NCI-H69 (cell line): ENCODE measurements around the gene DPYSL5.

Experiments used
- DNase-seq: peaks from one replicate; lab custom pipeline; 2025; lab: John Stamatoyannopoulos, UW

Gene DPYSL5

DNA sequence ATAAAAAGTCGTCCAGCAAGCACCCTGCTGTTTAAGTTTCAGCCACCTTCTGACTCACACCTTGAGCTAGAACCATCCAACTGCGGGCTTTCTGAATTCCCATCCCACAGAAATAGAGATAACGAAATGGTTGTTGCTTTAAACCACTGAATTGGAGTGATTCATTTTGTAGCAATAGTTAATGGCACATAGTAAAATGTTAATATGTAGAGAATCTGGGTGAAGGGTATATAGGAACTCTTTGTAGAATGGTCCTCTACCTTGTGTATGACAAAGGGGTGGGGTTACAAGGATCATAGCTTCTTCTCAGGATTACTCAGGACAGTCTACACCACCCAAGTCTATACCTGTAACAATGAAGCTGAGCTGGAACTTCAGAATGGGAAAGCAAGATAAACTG, 120.1 kb downstream of the DPYSL5 start:
- no peak for DNase-seq

GRCh38 chr2:26969077-26969844, 121.3 kb downstream of the DPYSL5 start:
- no peak for DNase-seq

DNA sequence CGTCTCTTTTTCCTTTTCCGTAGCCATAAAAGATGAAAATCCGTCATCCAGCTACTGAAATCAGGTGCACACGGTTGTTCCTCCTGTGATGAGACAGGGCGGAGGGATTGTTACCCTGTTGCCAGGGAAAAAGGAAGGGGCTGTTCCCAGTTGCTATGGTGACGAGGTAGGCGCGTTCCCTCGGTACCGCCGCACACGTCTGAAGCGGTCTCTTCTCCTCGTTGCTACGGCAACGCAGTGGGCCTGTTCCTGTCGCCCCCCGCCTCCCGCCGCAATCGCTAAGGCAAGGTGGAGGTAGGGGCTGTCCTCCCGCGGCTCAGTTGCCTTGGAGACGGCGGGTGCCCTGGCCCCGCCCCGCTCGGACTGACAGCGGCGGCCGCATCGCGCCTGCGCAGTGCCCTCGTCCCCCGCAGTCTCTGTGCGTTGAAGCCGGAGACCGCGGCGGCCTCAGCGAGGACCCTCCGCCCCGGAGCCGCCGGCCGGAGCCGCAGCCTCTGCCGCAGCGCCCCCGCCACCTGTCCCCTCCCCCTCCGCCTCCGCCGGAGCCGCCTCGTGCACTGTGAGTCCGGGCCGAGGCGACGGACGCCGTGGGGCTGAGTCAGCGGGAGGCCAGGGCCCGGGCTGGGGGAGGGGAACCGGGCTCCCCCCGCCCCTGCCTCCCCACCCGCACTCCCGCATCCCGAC, 122.5 kb downstream of the DPYSL5 start, which contains the start of gene MAPRE3:
MAPRE3 (plus strand) TSS at position 394 of the 684 bp plus-strand sequence. CDS start 51,582 bp downstream, outside the sequence.
- peak; percentile 94 for DNase-seq

DNA sequence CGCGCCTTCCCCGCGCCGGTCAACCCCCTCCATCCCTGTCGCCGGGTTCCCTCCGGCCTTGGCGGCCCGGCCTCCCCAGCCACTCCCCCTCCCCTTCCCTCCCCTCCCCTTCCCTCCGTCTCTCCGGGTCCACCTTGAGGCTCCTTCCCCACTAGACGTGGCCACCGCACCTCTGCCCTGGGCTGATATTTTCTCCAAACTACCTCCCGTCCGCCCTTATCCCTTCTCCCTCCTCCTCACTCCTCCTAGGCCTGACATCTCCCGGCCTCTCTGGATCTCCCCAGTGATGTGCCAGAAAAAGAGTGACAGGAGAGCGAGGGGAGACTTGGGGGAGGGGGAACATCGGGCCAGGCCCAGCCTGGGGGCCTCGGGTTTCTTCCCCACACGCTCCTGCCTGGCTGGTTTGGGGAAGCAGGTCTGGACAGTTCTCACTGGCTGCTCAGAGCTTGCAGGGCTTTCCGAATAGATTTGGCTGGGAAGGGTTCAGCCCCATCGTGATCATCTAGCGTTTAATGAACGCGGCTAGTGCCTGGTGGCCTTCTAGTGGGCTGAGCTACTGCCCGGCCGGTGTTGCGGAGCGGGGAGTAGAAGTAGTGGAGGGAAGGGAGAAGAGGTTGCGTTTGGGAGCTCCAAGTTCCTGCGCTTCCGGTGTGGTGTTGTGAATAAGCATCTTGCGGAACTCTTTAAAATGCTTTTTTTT, 123.1 kb downstream of the DPYSL5 start:
- DNase-seq: peak; percentile 57

DNA sequence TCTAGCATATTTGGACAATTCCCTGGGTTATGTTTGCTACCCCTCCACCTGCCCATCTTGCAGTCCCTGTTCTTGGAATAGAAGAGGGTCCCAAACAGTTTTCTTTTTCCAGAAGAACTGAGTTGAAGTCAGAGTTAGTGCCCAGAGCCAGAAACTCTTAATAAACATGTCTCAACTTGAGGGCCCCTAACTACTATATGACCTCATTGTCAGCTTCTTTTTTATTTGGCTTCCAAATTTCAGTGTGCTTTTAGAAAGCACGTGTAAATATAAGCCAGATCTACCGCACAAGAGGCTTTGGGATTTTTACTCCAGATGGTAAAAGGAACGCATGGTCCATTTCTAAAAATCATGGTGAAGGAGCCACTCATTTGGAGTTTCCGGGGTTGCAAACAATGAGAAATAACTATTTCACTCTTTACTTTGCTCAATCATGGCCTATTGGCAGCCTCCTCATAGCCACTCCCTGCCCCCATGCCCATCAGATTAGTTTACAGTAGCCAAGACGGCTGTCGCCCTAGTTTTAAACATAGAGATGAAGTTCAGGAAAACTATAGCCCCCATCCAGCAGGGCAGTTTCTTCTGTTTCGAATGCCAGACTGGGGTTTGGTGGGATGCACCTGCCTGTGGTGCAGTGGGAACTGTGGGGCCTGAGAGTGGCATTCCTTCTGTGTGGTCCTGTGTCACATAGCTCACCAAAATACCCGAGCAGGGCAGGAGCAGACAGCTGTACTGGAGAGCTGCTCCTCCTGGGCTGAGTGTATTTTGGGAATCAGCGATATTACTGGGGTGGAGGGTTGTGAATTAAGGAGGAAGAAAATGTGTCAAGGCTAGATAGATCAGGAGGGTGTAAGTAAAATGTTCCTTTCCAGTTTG, 124.2 kb downstream of the DPYSL5 start:
- DNase-seq: peak; percentile 17

GRCh38 chr2:26974352-26974751, 126.4 kb downstream of the DPYSL5 start:
- DNase-seq: peak; percentile 23

DNA sequence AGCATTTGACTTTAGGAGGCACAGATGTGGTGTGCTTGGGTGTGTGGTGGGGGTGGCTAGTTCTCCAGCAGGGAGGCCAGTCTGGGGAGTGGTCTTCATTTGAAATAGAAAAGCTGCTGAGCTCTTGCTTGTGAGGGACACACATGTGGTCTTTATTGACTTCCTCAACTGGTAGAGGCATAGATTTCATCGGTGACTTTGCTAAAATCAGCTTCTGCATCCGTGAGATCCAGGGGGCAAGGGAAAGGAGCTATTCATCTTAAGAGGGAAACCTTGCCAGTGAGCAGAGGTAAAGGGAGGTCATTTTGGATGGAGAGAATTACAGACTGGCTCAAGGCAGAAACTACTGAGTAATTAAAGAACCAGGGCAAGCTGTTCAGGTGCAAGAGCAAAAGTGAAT, 127.2 kb downstream of the DPYSL5 start:
- DNase-seq: peak; percentile 41

DNA sequence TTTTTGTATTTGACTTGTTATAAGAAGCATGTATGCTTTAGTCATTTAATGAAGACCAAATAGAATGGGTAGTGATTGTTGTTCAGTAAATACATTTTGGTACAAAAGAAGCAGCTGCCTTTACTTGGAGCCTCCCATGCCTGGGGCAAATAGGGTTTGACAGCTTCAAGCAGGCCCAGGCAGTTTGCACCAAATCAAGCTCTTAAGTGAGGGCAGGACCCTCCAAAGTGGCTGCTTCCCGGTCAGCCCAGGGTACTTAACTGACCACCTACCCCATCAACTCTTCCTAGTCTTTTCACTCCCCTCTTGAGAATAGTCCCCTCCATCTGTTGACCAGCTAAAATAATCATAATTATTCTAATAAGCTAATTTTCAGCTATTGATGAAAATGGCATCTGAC, 127.7 kb downstream of the DPYSL5 start:
- peak; percentile 44 for DNase-seq

- no peak for DNase-seq
These were observed 128.3 kb downstream of the DPYSL5 start for GRCh38 chr2:26976237-26976636.

- DNase-seq: no peak
These were observed 129.1 kb downstream of the DPYSL5 start for GRCh38 chr2:26977012-26977411.

GRCh38 chr2:26978061-26978596, 130.2 kb downstream of the DPYSL5 start:
- peak; percentile 75 for DNase-seq

DNA sequence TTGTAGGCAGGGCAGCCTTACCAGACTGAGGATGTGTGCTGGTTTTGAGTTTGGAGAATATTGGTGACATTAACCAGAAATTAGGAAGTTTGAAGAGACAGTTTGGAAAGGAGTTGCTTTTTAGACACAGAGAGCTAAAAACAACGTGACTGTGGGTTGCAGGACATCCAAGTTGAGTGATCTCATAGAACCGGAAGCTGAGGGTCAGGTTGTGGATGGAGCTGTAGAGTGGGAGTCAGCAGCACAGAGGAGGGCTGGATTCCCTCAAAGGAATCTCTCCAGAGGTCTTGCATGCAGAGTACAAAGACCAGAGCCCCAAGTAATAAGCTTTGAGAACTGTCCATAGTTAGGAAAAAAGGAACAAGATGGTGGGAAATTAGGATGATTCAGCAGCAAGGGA, 131.8 kb downstream of the DPYSL5 start:
- no peak for DNase-seq

DNA sequence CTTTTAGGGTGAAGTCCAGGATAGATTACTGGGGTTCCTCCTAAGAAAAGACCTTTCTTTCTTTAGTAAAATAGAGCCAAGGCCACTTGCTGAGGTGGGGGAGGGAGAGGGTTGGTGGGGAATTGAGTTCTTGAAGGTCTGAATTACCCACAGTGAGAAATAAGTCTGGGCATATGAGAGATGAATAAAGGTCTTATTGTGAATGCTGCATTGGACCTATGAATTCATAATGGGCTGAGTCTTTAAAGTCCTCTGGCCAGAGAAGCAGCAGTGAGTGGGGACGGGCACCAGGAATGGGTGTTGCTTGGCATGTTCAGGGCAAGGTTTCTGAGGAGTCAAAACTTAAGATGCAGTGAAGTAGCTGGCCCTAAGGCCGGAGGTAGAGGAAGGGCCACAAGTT, 133.0 kb downstream of the DPYSL5 start:
- no peak for DNase-seq

- peak; percentile 96 for DNase-seq
These were observed 134.3 kb downstream of the DPYSL5 start for GRCh38 chr2:26982102-26982742.

DNA sequence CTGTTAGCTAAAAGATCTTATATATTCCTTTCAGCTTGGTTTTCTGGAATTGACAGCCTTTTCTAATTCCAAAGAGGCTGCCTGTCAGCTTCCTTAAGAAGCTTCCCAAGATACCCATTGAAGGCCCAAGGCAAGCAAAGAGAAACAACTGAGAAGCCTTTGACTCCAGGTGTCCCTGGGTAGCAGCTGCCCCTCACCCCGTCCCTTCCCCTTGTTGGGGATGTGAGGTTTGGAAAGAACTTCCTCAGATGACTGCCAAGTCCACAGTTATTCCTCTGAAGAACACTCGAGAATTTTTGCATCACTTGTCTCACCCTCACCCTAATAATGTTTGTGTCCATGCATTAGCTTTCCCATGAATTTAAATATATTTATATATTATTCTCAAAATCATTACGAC, 135.8 kb downstream of the DPYSL5 start:
- no peak for DNase-seq

DNA sequence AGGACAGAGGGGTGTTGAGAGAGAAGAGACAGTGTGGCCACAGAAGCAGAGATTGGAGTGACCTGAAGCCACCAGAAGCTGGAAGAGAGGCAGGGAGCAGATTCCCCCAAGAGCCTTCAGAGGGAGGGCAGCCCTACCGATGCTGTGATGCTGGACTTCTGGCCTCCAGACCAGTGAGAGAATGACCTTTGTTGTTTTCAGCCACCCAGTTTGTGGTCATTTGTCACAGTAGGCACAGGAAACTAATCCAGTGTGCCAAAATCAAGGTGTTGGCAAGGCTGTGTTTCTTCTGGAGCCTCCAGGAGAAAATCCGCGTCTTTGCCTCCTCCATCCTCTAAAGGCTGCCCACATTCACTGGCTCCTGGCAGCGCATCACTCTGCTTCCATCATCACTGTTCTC, 137.9 kb downstream of the DPYSL5 start:
- DNase-seq: no peak

DNA sequence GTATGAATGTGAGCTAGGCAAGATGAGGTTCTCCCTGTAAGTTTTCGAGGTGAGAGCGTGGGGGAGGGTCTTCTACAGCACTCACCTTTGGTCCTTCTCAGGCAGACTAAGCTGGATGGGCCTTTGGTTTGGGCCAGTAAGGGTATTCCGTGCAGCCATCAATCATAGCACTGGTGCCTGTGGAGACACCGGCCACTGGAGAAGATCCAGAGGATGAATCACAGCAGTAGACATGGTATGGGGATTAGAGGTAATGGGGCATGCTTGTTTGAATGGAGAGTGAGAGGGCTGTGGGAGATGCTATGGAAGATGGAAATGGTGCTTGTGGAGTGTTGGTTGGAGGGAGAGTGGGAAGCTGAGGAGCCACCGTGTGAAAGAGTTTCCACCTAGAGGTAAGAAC, 138.6 kb downstream of the DPYSL5 start:
- no peak for DNase-seq

DNA sequence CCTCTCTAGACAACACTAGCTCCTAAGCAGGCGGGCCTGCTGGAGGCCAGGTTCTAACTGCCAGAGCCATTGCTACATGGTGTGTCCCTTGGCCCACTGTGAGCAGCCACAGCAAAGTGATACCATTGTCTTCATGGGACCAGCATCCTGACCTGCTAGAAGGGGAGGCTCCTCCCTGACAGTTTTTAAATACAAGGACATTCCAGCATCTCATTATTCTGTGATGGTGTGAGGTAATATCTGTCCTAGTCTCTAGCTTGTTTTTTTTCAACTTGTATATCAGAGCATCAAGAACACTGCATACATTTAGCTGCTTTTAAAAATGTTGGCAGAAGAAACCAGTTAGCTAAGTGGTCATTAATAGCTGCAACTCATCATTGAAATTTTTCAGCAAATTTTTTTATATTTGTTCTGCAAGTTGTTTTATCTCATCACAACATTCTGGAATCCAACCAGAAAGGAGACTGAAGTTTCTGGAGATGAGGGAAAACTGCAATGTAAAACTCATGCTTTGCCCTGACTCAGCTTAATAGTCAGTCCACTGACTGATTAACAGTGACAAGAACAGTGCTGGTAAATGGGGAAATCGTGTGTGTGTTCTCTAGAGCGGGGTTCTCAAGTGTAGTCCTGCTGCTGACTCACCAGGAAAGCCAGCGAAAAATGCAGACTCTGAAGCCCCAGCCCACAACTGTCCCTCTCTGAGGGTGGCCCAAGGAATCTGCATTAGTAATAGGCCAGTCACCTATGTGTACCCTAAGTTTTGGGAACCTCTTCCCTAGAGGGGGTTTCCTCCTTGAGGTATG, 140.3 kb downstream of the DPYSL5 start:
- DNase-seq: no peak

DNA sequence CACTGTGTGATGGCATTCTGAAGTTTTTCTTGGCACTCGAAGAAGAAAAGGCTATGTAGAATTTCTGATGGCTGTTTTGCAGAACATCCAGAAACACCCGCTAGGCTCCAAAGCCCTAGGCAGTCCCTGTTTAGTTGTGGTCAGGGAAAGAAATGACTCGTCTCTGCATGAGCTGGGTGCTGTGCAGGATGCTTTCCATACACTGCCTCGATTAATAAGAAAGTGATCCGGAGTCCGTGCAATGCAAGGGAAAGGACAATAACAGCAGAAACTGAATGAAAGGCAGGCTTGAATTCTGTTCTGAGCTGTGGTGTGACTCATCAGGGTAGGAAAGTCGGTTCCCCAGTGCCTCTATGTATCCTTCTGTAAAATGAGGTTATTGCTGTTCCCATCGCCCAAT, 141.2 kb downstream of the DPYSL5 start:
- no peak for DNase-seq

DNA sequence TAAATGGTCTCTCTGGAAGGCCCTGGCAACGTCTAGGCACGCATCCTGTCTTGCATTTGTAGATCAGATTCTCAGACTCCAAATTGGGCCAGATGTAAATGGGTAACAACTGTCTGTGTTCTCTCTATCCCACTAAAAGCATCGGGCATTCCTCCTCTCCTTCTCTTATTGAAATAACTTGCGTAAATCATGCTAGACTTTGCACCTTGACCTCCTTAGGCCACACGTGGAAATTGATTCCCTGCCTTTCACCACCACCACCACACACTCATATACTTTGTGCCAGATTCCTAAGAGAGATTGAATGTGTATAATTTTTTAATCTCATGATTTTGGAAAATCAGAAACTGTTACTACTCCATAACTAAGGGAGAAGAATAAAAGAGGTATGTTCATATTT, 143.8 kb downstream of the DPYSL5 start:
- no peak for DNase-seq
